Peyer's patch (tissue), 4 donors: ENCODE measurements around the gene DUSP7. TPM values are rescaled to one million over a fixed set of nuclear protein-coding genes. Genes with fewer than 3 reads are reported as not detected.

Experiments
- DNase-seq, 3 donors: peaks; one replicate each; pipeline ENCODE4 v3.0.0-alpha.2; 2017 to 2019
- H3K27ac ChIP-seq, 4 donors: fragments of 200-600 bp; sonication (generic); one replicate each; pipeline ENCODE4 v1.5.1; 2016 to 2019
- H3K27me3 ChIP-seq, 2 donors: fragments of 200-600 bp; sonication (generic); one replicate each; pipeline ENCODE4 v1.5.1; 2019
- H3K36me3 ChIP-seq, 3 donors: fragments of 200-600 bp; sonication (generic); one replicate each; pipeline ENCODE4 v1.5.1; 2016 to 2019
- H3K4me1 ChIP-seq, 4 donors: fragments of 200-600 bp; sonication (generic); one replicate each; pipeline ENCODE4 v1.5.1; 2016 to 2019
- H3K4me3 ChIP-seq, 4 donors: fragments of 200-600 bp; sonication (generic); 1 replicate in 3 of 4; 2 replicates in 1 of 4; pipeline ENCODE4 v1.5.1; 2016 to 2019; ENCODE audit warnings: mild to moderate bottlenecking in 1 of 4
- H3K9me3 ChIP-seq, 4 donors: fragments of 200-600 bp; sonication (generic); one replicate each; pipeline ENCODE4 v1.5.1; 2016 to 2019; ENCODE audit warnings: mild to moderate bottlenecking in 1 of 4
- POLR2A ChIP-seq, 2 donors: fragments of 450-650 bp; IDR thresholded peaks; one replicate each; pipeline ENCODE4 v1.5.1; 2017; ENCODE audit warnings: antibody characterized with exemption in 2 of 2, mild to moderate bottlenecking in 2 of 2, moderate library complexity in 2 of 2
- total RNA-seq, 4 donors: library from RNA; depleted of rRNA; stranded (reverse); fragments of >200 nt; gene quantifications; one replicate each; pipeline ENCODE4 v1.1.0, GENCODE V29; 2016
- TF ChIP-seq, protein P1 (sequence below), 6 experiments: fragments of 450-650 bp in 4 of 6; fragments of 200-600 bp in 2 of 6; sonication (generic) in 1 of 6; IDR thresholded peaks; one replicate each; pipeline ENCODE4 v1.5.1; 2017 to 2019; ENCODE audit warnings: antibody characterized with exemption in 6 of 6, mild to moderate bottlenecking in 3 of 6, moderate library complexity in 1 of 6

The DUSP7 gene
- total RNA-seq, 4 donors from 2014 or later: 3.3 to 7.1 (median 6.0) TPM

GRCh38 chr3:52084216-52084945, 28.0 kb upstream of the DUSP7 start:
- Histone ChIP-seq H3K27ac (no peak overlapping the region), H3K4me3 (no peak overlapping the region), H3K9me3 (no peaks in the 10 kb centered on the region), H3K36me3 (no peaks in the 10 kb centered on the region), H3K27me3 (no peaks in the 10 kb centered on the region), H3K4me1 (peaks cover 0 to 5% (median 0%) of the 10 kb centered on the region in 4 donors)
- no peak for DNase-seq
- TF ChIP-seq, protein P1, sequence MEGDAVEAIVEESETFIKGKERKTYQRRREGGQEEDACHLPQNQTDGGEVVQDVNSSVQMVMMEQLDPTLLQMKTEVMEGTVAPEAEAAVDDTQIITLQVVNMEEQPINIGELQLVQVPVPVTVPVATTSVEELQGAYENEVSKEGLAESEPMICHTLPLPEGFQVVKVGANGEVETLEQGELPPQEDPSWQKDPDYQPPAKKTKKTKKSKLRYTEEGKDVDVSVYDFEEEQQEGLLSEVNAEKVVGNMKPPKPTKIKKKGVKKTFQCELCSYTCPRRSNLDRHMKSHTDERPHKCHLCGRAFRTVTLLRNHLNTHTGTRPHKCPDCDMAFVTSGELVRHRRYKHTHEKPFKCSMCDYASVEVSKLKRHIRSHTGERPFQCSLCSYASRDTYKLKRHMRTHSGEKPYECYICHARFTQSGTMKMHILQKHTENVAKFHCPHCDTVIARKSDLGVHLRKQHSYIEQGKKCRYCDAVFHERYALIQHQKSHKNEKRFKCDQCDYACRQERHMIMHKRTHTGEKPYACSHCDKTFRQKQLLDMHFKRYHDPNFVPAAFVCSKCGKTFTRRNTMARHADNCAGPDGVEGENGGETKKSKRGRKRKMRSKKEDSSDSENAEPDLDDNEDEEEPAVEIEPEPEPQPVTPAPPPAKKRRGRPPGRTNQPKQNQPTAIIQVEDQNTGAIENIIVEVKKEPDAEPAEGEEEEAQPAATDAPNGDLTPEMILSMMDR (IDR thresholded peaks at IDR 0.05): no peak
- no peak for TF ChIP-seq POLR2A (IDR thresholded peaks at IDR 0.05)

DNA sequence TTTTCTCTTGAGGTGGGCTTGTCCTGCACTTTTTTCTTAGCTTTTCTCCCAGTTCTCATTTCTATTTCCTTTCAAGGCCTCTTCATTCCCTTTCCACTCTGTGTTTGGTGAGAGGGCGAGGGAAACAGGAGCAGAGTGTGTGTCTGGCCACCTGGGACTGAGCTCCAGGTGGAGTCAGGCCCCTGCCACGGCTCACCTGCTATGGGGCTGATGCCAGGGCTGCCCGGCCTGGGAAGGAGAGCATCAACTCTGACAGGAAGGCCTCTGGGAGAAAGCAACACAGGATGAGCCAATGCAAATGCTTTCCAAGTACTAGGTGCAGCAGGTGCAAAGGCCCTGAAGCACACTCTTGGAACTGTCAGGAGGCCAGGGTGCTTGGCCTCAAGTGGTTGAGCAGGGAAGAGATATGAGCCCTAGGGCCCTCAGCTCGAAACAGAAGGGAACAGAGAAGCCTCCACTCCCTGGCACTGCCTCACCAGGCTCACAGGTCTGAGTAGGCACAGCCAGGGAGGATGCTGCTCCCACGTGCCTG, 27.3 kb upstream of the DUSP7 start:
- Histone ChIP-seq H3K27me3 (no peaks in the 10 kb centered on the region), H3K4me3 (no peak overlapping the region), H3K4me1 (peaks cover 0 to 5% (median 0%) of the 10 kb centered on the region in 4 donors), H3K27ac (no peak overlapping the region), H3K9me3 (no peaks in the 10 kb centered on the region), H3K36me3 (no peaks in the 10 kb centered on the region)
- TF ChIP-seq, protein P1 (IDR thresholded peaks at IDR 0.05): no peak
- no peak for TF ChIP-seq POLR2A (IDR thresholded peaks at IDR 0.05)
- no peak for DNase-seq

GRCh38 chr3:52082951-52083350, 26.6 kb upstream of the DUSP7 start:
- Histone ChIP-seq H3K4me3 (no peak overlapping the region), H3K27me3 (no peaks in the 10 kb centered on the region), H3K9me3 (no peaks in the 10 kb centered on the region), H3K4me1 (no peaks in the 10 kb centered on the region), H3K27ac (no peak overlapping the region), H3K36me3 (no peaks in the 10 kb centered on the region)
- no peak for DNase-seq
- TF ChIP-seq, protein P1 (IDR thresholded peaks at IDR 0.05): no peak
- no peak for TF ChIP-seq POLR2A (IDR thresholded peaks at IDR 0.05)

DNA sequence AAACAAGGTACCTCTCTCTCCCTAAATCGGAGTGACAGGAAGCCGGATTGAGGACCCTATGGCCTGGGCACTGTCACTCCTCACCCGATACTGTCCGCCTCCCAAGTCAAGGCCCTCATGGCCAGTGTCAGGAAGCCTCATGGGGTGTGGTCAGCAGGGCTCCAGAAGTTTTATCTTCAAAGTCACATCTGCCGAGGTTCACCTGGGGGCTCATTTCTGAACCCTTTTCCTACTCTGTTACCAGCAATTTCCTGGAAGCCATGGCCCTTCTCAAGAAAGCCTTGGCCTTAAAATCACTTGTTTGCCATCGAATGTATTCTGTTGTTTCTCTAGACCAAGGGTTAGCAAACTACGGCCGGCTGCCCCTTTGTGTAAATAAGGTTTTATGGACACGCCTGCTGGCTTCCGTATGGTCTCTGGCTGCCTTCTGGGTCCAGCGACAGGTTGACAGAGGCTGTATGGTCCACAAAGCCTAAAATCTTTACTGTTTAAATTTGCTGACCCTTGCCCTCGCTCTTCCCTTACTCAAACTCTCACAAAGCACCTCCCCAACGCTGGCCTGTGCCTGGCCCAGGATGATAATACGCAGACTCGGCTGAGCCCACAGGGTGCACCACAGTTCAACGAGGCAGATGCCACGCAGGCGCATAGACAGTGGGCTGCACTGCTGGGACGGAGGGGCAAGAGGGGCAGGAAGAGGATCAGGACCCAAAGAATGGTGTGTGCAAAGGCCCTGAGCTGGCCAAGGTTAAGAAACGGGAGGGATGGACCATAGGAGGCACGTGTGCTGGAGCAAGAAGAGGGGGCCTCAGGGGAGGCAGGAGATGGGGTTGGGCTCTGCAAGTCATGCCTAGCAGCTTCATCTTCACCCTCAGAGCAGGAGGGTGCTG, 24.7 kb upstream of the DUSP7 start:
- H3K36me3 ChIP-seq: no peaks in the 10 kb centered on the region
- no peak overlapping the region for H3K27ac ChIP-seq
- H3K4me3 ChIP-seq: no peak overlapping the region
- H3K9me3 ChIP-seq: no peaks in the 10 kb centered on the region
- TF ChIP-seq, protein P1 (IDR thresholded peaks at IDR 0.05): no peak
- TF ChIP-seq POLR2A (IDR thresholded peaks at IDR 0.05): no peak
- no peaks in the 10 kb centered on the region for H3K4me1 ChIP-seq
- DNase-seq: no peak
- no peaks in the 10 kb centered on the region for H3K27me3 ChIP-seq

- H3K4me3 ChIP-seq: no peak overlapping the region
- no peaks in the 10 kb centered on the region for H3K27me3 ChIP-seq
- no peaks in the 10 kb centered on the region for H3K9me3 ChIP-seq
- no peak for TF ChIP-seq POLR2A (IDR thresholded peaks at IDR 0.05)
- TF ChIP-seq, protein P1 (IDR thresholded peaks at IDR 0.05): no peak
- no peaks in the 10 kb centered on the region for H3K36me3 ChIP-seq
- H3K4me1 ChIP-seq: no peaks in the 10 kb centered on the region
- no peak overlapping the region for H3K27ac ChIP-seq
- DNase-seq: no peak
Observed at GRCh38 chr3:52079958-52080357, 23.6 kb upstream of the DUSP7 start.
